Lower leg skin (tissue), 4 donors: ENCODE measurements around the gene SKIC2. TPM values are rescaled to one million over a fixed set of nuclear protein-coding genes. Genes with fewer than 3 reads are reported as not detected.

Experiments used
- DNase-seq, 2 donors: peaks; one replicate each; pipeline ENCODE4 v3.0.0-alpha.2; 2019; ENCODE audit warnings: low spot score in 2 of 2
- H3K4me3 ChIP-seq: fragments of 200-600 bp; sonication (generic); 2 replicates; pipeline ENCODE4 v1.5.1; 2017; ENCODE audit warnings: mild to moderate bottlenecking, low read depth; ENCODE audit not compliant: poor library complexity, severe bottlenecking
- CTCF ChIP-seq, 3 donors: fragments of 450-650 bp; IDR thresholded peaks; one replicate each; pipeline ENCODE4 v1.5.1; 2016; ENCODE audit warnings: antibody characterized with exemption in 3 of 3, mild to moderate bottlenecking in 3 of 3, moderate library complexity in 2 of 3
- POLR2A ChIP-seq, 2 donors: fragments of 450-650 bp; IDR thresholded peaks; one replicate each; pipeline ENCODE4 v1.6.1; 2016 to 2017; ENCODE audit warnings: antibody characterized with exemption in 2 of 2, mild to moderate bottlenecking in 1 of 2, moderate library complexity in 1 of 2
- WGBS, 2 donors: methylation state at CpG; one replicate each; pipeline ENCODE4 v1.1.5; 2018; 5-methylcytosine and 5-hydroxymethylcytosine counted together
- intact Hi-C: fragments of 100-400 bp; cut with DNase I; formaldehyde crosslinking; loops from one replicate; pipeline ENCODE4 v1.15.0; 2023; ENCODE audit warnings: low total_unique reads
- total RNA-seq, 4 donors: library from RNA; depleted of rRNA; stranded (reverse); fragments of >200 nt; gene quantifications; one replicate each; pipeline ENCODE4 v1.1.0, GENCODE V29; 2016

SKIC2 gene
- total RNA-seq, 4 donors from 2014 or later: 23.3 to 57.8 (median 32.3) TPM

GRCh38 chr6:31968326-31968725 lies 9.4 kb downstream of the SKIC2 start:
- intact Hi-C loops: no loop called here
- DNase-seq: no peak
- no peak for TF ChIP-seq CTCF (IDR thresholded peaks at IDR 0.05)
- TF ChIP-seq POLR2A (IDR thresholded peaks at IDR 0.05): no peak
- 76 to 92% methylated on average over 11 of the region's 11 CpGs for WGBS, 2 donors
- no peak overlapping the region for H3K4me3 ChIP-seq

- no peak overlapping the region for H3K4me3 ChIP-seq
- DNase-seq: no peak
- 81 to 87% methylated on average over 22 to 23 of the region's 23 CpGs for WGBS, 2 donors
- intact Hi-C loops: no loop called here
- no peak for TF ChIP-seq CTCF (IDR thresholded peaks at IDR 0.05)
- TF ChIP-seq POLR2A (IDR thresholded peaks at IDR 0.05): no peak
Measured at GRCh38 chr6:31968791-31969711, 10.1 kb downstream of the SKIC2 start.

DNA sequence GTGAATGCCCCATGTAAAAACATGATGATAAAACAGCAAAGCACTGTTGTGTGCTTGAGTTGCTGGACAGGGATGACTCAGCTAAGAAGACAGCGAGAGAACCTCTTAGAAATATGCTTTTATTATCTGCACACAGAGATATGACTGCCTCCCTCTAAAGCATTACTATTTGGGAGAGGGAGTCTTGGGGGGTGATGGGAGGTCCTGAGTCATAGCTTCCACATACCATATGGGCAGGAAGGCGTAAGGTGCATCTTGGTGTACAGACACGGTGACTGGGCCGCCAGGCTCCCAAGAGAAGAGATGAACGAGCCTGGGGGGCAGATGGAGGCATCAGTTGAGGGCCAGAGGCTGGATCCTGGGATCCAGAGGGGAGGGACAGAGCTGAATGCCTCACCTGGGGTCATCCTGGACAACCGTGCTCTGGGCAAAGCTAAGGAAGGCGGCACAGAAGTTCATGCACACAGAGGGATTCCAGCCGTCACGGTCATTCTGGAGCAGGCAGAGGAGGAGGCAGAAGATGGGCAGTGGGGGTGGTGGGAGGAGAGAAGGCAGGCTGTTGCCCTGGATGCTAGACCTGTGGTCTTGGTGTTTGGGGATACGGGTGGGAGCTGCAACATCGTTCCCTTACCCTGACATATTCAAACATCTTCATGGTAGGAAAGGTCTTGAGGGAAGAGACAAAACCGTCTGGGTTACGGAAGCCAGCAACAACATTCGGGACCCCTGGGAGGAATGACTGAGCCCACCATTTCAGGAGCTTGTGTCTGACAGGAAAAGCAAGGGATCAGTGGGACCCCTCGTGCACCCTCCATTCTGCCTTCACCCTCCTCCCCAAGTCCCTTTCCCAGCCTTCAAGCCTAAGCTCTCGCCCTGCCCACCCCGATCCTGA lies 11.0 kb downstream of the SKIC2 start:
- intact Hi-C loops: no loop called here
- 72 to 75% methylated on average over 17 of the region's 17 CpGs for WGBS, 2 donors
- TF ChIP-seq CTCF (IDR thresholded peaks at IDR 0.05): no peak
- no peak for TF ChIP-seq POLR2A (IDR thresholded peaks at IDR 0.05)
- no peak overlapping the region for H3K4me3 ChIP-seq
- no peak for DNase-seq

DNA sequence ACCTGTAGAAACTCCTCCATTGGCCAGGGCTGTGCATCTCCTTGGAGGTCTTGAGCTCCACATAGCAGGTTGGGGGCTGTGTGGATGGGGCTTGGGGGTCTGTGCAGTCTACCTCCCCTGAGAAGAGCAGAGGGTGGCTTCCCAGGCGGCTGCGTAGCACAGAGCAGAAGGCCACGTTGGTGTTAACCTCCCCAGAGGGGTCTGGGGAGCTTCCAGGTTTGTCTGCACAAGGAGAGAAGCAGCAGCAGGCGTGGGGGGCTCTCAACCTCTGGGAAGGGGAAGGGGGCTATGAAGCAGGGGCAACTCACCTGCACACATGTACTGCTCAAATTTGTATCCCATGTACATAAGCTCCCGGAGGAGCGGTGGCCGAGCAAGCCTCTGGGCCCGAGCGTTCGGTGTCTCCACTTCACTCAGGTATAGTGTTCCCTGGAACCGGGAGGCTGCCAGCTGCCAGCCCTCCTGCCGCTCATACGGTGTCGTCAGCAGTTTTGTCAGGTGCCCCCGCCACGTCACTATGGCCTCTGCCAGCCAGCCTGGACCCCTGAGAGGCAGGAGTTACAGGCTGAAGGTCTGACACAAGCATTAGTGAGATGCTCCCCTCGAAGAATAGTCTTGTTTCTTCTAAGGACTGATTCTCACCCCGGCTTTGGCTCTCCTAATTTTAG lies 11.8 kb downstream of the SKIC2 start:
- no peak for DNase-seq
- intact Hi-C loops: no loop called here
- H3K4me3 ChIP-seq: no peak overlapping the region
- TF ChIP-seq POLR2A (IDR thresholded peaks at IDR 0.05): no peak
- TF ChIP-seq CTCF (IDR thresholded peaks at IDR 0.05): no peak
- WGBS, 2 donors: 66 to 68% methylated on average over 17 to 18 of the region's 18 CpGs

GRCh38 chr6:31971279-31971992 lies 12.5 kb downstream of the SKIC2 start:
- H3K4me3 ChIP-seq: peak overlapping the region; percentile 80
- TF ChIP-seq POLR2A (IDR thresholded peaks at IDR 0.05) (no peak), CTCF (IDR thresholded peaks at IDR 0.05) (no peak)
- intact Hi-C loops: no loop called here
- 27 to 30% methylated on average over 29 of the region's 29 CpGs for WGBS, 2 donors
- peak in 1 of 2 donors; percentile 88 for DNase-seq
